ENCODE measurements around the gene DGKG. TPM values are rescaled to one million over a fixed set of nuclear protein-coding genes. Genes with fewer than 3 reads are reported as not detected.

DGKG gene
- total and polyA plus RNA-seq, 10 of the 15 experiments (the other 5 are each of a cell fraction or from before 2014, with no cell fraction given): 0.39 to 6.2 (median 4.7) TPM

- ChIA-PET RAD21 (ENCODE audit: unreplicated experiment) (interaction anchor here (0.8 to 3.3 kb wide), 3 partner anchors 103 to 130 kb away, joined by 3 to 10 read pairs (median 3); no protein-coding TSS in a partner anchor), SMC1A (ENCODE audit: uncharacterized antibody, unreplicated experiment) (interaction anchor here (0.7 to 1.5 kb wide), 4 partner anchors 24 to 128 kb away, joined by 3 to 6 read pairs (median 3); no protein-coding TSS in a partner anchor), POLR2A (interaction anchor here (1.0 to 2.0 kb wide), 2 partner anchors 41 to 107 kb away, joined by 3 to 6 read pairs; no protein-coding TSS in a partner anchor), CTCF (interaction anchor here (0.6 to 2.6 kb wide), 6 partner anchors 13 to 802 kb away, joined by 3 to 13 read pairs (median 3); no protein-coding TSS in a partner anchor)
- intact Hi-C loops (cut with micrococcal nuclease; ENCODE audit: unreplicated experiment) (no loop called here), in situ Hi-C loops (cut with MboI) (no loop called here)
- BruUV-seq (replicated peaks): no TSS peak
- H3K4me2 ChIP-seq (ENCODE audit: control insufficient read depth, insufficient read depth): peak overlapping the region; percentile 98; the same call in 1 of the 2 replicates
- no peak overlapping the region for H3K9ac ChIP-seq (ENCODE audit: control insufficient read depth, insufficient read depth, low read length)
- no peak overlapping the region for H2AFZ ChIP-seq (ENCODE audit: control insufficient read depth, low read depth, low read length)
- FAIRE-seq (no peak), DNase-seq (ENCODE audit: low read depth, low spot score) (no peak), ATAC-seq (no peak)
- 16% methylated on average over 12 of the region's 12 CpGs for WGBS (ENCODE audit: insufficient coverage, insufficient replicate concordance, low lambda C conversion rate, missing lambda C conversion rate)
- peaks cover 5 to 18% of the 10 kb centered on the region in 2 experiments; a peak in 3 of 4 replicates for H3K27me3 ChIP-seq (replicated peaks in 1 of 2; ENCODE audit: control insufficient read depth in 2 of 2, insufficient read depth in 2 of 2, low read length in 1 of 2)
- no peaks in the 10 kb centered on the region; the same call in 2 of the 3 replicates for H3K9me3 ChIP-seq (replicated peaks; ENCODE audit: control insufficient read depth, insufficient read depth, low read length)
- peaks cover 19% of the 10 kb centered on the region for H3K4me1 ChIP-seq (ENCODE audit: control insufficient read depth, insufficient read depth, low read length)
- H3K4me3 ChIP-seq: no peak overlapping the region
- H3K36me3 ChIP-seq (ENCODE audit: control insufficient read depth in 2 of 2, insufficient read depth in 2 of 2, low read length in 1 of 2): no peaks in the 10 kb centered on the region
- H4K20me1 ChIP-seq (ENCODE audit: control insufficient read depth, insufficient read depth): no peaks in the 10 kb centered on the region
- no peak overlapping the region for H3K27ac ChIP-seq (ENCODE audit: control insufficient read depth, insufficient read depth)
- no peaks in the 10 kb centered on the region for H3K79me2 ChIP-seq (ENCODE audit: control insufficient read depth, insufficient read depth, low read length)
- TF ChIP-seq IRF4 (IDR thresholded peaks at IDR 0.05; ENCODE audit: low read depth, low read length) (peak; percentile 95; the same call in 1 of the 2 replicates), SMAD5 (IDR thresholded peaks at IDR 0.05; ENCODE audit: low read depth) (no peak), PML (IDR thresholded peaks at IDR 0.05; ENCODE audit: low read length) (peak; percentile 73; the same call in 1 of the 2 replicates), TCF7 (IDR thresholded peaks at IDR 0.05; ENCODE audit: borderline replicate concordance) (no peak), CHD4 (IDR thresholded peaks at IDR 0.05) (no peak), SUPT20H (IDR thresholded peaks at IDR 0.05; ENCODE audit: borderline replicate concordance, control insufficient read depth, low read depth, low read length) (no peak), FOXM1 (IDR thresholded peaks at IDR 0.05; ENCODE audit: low read depth, low read length) (peak; percentile 88; the same call in 1 of the 2 replicates), IRF5 (IDR thresholded peaks at IDR 0.05; ENCODE audit: borderline replicate concordance) (no peak), SRF (IDR thresholded peaks at IDR 0.05; ENCODE audit: low read depth in 2 of 2, low read length in 2 of 2) (peak in 1 of 2 experiments; percentile 86; a peak in 2 of 4 replicates), RFX5 (IDR thresholded peaks at IDR 0.05; ENCODE audit: low read depth, low read length) (no peak), MYB (IDR thresholded peaks at IDR 0.05; ENCODE audit: borderline replicate concordance, low read depth, low read length) (no peak), POLR2AphosphoS5 (IDR thresholded peaks at IDR 0.05; ENCODE audit: low read length) (no peak), CEBPB (IDR thresholded peaks at IDR 0.05; ENCODE audit: borderline replicate concordance in 1 of 2, low read depth in 2 of 2, low read length in 2 of 2) (peak in 1 of 2 experiments; percentile 82; a peak in 1 of 4 replicates), SKIL (IDR thresholded peaks at IDR 0.05; ENCODE audit: low read depth, poor library complexity, severe bottlenecking) (peak; percentile 24), RUNX3 (IDR thresholded peaks at IDR 0.05; ENCODE audit: low read length) (peak; percentile 91), MEF2A (IDR thresholded peaks at IDR 0.05; ENCODE audit: insufficient read depth, low read depth, low read length) (peak; percentile 91), JUNB (IDR thresholded peaks at IDR 0.05) (peak; percentile 100), SIN3A (IDR thresholded peaks at IDR 0.05; ENCODE audit: low read depth, low read length) (no peak), GABPA (IDR thresholded peaks at IDR 0.05; ENCODE audit: low read depth) (peak; percentile 77; the same call in 1 of the 2 replicates), CBX3 (IDR thresholded peaks at IDR 0.05; ENCODE audit: borderline replicate concordance, low read depth) (no peak), KDM1A (IDR thresholded peaks at IDR 0.05; ENCODE audit: borderline replicate concordance) (no peak)
Measured at GRCh38 chr3:186110975-186111974, 250.8 kb downstream of the DGKG start.
